ENCODE measurements around the gene TTC28.

The TTC28 gene

GRCh38 chr22:28137036-28137435, 542.6 kb downstream of the TTC28 start:
- Histone ChIP-seq H3K27me3 (replicated peaks; ENCODE audit: control insufficient read depth, insufficient read depth, low read length, poor library complexity, severe bottlenecking) (no peaks in the 10 kb centered on the region), H3K4me1 (ENCODE audit: control insufficient read depth, insufficient read depth, low read length, poor library complexity, severe bottlenecking) (no peaks in the 10 kb centered on the region), H3K9me3 (ENCODE audit: control insufficient read depth, low read length) (no peaks in the 10 kb centered on the region), H3K27ac (ENCODE audit: insufficient read depth, low read length, poor library complexity, severe bottlenecking) (no peak overlapping the region), H3K36me3 (ENCODE audit: control insufficient read depth, insufficient read depth, low read length) (no peaks in the 10 kb centered on the region), H3K4me3 (ENCODE audit: insufficient read depth, low read depth, low read length, poor library complexity, severe bottlenecking) (no peak overlapping the region)
- no peak for DNase-seq

DNA sequence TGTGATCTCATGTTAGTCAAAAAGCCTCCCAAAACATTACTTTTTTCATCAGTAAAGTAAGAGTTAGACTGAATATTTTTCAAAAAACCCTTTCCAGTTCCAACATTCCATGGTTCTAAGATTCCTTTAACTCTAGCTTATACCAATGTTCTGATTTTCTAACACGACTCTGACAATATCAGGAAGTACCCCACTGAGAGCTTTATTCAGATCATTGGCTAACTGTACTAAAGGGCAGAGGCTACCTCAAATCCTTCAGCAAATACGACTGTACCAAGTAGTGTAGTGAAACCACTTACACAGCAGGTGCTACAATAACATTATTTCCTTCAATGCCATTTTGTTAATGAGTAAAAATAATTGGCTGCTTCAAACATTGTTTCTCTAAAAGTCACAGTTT, 547.2 kb downstream of the TTC28 start:
- Histone ChIP-seq H3K4me1 (ENCODE audit: control insufficient read depth, insufficient read depth, low read length, poor library complexity, severe bottlenecking) (no peaks in the 10 kb centered on the region), H3K27me3 (replicated peaks; ENCODE audit: control insufficient read depth, insufficient read depth, low read length, poor library complexity, severe bottlenecking) (no peaks in the 10 kb centered on the region), H3K4me3 (ENCODE audit: insufficient read depth, low read depth, low read length, poor library complexity, severe bottlenecking) (no peak overlapping the region), H3K9me3 (ENCODE audit: control insufficient read depth, low read length) (no peaks in the 10 kb centered on the region), H3K36me3 (ENCODE audit: control insufficient read depth, insufficient read depth, low read length) (no peaks in the 10 kb centered on the region), H3K27ac (ENCODE audit: insufficient read depth, low read length, poor library complexity, severe bottlenecking) (no peak overlapping the region)
- no peak for DNase-seq

DNA sequence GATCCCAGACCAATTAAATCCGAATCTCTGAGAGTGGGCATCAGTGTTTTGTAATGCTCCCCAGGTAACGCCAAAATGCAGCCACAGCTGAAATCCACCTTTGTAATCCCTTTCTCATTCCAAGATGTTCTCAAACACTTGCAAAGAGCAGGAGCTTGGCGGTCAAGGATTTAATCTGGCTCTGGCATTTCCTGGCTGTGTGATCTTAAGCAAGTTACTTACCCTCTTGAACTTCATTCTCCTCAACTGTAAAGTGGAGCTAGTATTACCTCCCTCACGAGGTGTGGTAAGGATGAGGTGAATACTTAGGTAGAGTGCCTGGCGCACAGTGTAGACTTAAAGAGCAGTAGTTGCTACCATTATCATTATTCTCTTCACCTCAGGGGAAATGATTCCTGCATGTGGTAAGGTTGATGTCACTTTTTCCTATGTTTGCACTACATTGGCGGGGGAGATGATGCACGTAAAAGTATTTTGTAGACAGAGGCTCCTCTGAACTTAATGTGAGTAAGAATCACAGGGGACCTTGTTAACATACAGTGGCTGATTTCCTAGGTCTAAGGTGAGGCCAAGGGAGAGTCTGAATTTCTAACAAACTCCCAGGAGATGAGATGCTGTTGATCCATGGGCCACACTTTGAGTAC, 550.2 kb downstream of the TTC28 start:
- H3K4me3 ChIP-seq (ENCODE audit: insufficient read depth, low read depth, low read length, poor library complexity, severe bottlenecking): no peak overlapping the region
- no peaks in the 10 kb centered on the region for H3K36me3 ChIP-seq (ENCODE audit: control insufficient read depth, insufficient read depth, low read length)
- no peak overlapping the region for H3K27ac ChIP-seq (ENCODE audit: insufficient read depth, low read length, poor library complexity, severe bottlenecking)
- no peaks in the 10 kb centered on the region for H3K4me1 ChIP-seq (ENCODE audit: control insufficient read depth, insufficient read depth, low read length, poor library complexity, severe bottlenecking)
- H3K27me3 ChIP-seq (replicated peaks; ENCODE audit: control insufficient read depth, insufficient read depth, low read length, poor library complexity, severe bottlenecking): no peaks in the 10 kb centered on the region
- H3K9me3 ChIP-seq (ENCODE audit: control insufficient read depth, low read length): no peaks in the 10 kb centered on the region
- no peak for DNase-seq

DNA sequence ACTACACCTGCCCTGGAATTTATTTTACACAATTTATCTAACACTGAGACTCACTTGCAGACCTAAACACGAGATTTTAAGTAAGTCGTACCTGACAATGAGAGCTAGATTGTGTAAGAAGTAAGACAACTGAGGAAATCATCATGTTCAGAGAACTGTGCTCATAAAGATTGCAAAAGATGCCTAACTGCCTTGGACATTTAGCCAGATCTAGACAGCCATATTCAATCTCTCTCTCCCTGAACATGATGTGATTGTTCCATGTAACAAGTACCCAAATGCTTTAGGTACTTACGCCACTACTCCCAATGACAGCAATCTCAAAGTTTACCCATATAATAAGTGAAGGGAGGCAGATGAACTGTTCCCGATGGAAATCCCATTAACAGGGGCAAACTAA, 550.8 kb downstream of the TTC28 start:
- no peak overlapping the region for H3K4me3 ChIP-seq (ENCODE audit: insufficient read depth, low read depth, low read length, poor library complexity, severe bottlenecking)
- no peak for DNase-seq
- no peaks in the 10 kb centered on the region for H3K27me3 ChIP-seq (replicated peaks; ENCODE audit: control insufficient read depth, insufficient read depth, low read length, poor library complexity, severe bottlenecking)
- no peaks in the 10 kb centered on the region for H3K9me3 ChIP-seq (ENCODE audit: control insufficient read depth, low read length)
- H3K4me1 ChIP-seq (ENCODE audit: control insufficient read depth, insufficient read depth, low read length, poor library complexity, severe bottlenecking): no peaks in the 10 kb centered on the region
- no peak overlapping the region for H3K27ac ChIP-seq (ENCODE audit: insufficient read depth, low read length, poor library complexity, severe bottlenecking)
- no peaks in the 10 kb centered on the region for H3K36me3 ChIP-seq (ENCODE audit: control insufficient read depth, insufficient read depth, low read length)

DNA sequence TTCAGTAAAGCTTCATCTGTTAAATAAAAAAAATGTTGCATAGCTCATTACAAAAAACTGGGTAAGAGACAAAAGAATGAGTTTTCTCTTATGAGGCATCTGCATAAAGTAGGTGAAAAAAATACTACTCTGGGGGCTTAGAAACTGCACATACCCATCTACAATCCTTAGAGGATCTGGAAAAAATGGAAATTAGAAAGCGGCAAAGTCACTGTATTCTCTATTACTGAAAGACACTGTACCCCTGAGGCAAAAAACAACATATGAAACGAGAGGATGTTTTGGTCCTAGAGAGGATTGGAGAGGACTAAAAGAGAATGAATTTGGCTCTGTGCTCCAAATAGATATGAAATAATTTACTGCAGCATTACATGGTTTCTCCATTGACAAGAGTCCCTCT, 553.8 kb downstream of the TTC28 start:
- H3K36me3 ChIP-seq (ENCODE audit: control insufficient read depth, insufficient read depth, low read length): no peaks in the 10 kb centered on the region
- H3K4me3 ChIP-seq (ENCODE audit: insufficient read depth, low read depth, low read length, poor library complexity, severe bottlenecking): no peak overlapping the region
- no peak for DNase-seq
- H3K4me1 ChIP-seq (ENCODE audit: control insufficient read depth, insufficient read depth, low read length, poor library complexity, severe bottlenecking): no peaks in the 10 kb centered on the region
- no peaks in the 10 kb centered on the region for H3K27me3 ChIP-seq (replicated peaks; ENCODE audit: control insufficient read depth, insufficient read depth, low read length, poor library complexity, severe bottlenecking)
- H3K27ac ChIP-seq (ENCODE audit: insufficient read depth, low read length, poor library complexity, severe bottlenecking): no peak overlapping the region
- H3K9me3 ChIP-seq (ENCODE audit: control insufficient read depth, low read length): no peaks in the 10 kb centered on the region

DNA sequence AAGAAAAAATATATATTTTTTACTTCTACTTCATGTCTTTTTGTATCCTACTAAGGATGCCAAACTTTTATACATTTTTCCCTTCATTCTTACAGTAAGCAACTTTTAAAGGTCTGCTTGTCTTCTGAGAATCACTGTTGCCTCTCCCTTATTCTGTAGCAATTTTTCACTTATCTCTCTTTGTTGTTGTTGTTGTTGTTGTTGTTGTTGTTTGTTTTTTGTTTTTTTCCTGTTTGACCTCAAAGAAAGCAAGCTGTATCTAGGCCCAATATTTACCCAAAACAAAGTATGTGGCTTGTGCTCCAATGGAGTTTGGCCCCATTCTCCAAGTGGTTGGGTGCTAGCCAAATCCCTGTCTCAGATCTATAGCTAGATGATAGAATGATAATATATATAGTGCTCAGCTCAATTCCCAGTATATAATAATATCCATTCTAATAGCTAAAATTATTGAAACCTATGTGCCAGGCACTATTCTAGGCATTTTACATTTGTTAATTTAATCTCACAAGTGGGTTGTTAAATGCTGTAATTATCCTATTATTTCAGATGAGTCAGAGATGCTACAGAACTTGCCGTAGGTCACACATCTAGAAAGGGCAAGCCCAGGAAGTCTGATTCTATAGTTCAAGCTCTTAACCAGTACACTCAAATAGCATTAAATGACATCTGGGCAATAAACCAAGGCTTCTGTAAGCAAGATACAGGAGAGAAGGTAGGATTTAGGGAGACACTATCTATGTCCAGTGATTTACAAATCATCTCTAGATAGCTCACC, 555.5 kb downstream of the TTC28 start:
- no peaks in the 10 kb centered on the region for H3K4me1 ChIP-seq (ENCODE audit: control insufficient read depth, insufficient read depth, low read length, poor library complexity, severe bottlenecking)
- no peaks in the 10 kb centered on the region for H3K27me3 ChIP-seq (replicated peaks; ENCODE audit: control insufficient read depth, insufficient read depth, low read length, poor library complexity, severe bottlenecking)
- no peak for DNase-seq

DNA sequence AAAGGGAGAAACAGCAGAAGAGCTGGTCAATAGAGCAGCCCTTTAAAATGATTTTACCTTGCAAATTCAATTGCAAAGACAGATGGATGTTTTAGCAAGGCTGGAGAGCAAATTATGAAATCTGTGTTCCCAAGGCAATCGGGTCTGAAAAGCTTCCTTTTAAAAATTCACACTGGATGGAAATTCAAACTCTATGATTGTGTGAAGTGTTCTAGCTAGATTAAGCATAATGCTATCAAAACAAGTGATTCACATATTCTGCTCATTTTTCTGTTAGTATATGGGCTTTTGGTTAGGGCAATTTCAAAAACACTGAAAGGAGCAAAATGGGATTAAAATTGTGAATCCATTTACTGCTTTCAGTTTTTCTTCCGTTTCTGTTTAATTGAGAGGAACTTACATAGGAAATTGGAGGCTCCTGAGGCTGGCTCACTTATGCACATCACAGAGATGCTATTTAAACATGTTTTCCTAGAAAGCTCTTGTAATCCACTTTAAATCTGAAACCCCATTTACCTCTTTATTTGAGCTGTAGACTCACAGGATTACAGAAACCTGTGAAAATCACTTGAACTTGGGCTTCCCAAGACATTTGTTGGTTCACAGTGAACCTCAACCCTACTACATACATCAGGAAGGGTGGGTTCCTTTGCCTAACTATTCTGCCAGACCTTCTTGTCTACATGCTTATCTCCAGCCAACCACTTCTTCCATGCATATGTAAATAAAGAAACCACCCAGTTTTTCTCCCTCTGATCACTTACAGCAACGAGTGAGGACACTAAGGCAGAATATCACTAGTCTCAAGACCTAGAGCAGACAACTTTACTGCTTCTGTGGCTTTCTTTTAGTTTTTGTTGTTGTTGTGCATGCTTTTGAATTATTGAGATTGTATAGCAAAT, 558.7 kb downstream of the TTC28 start:
- no peaks in the 10 kb centered on the region for H3K9me3 ChIP-seq (ENCODE audit: control insufficient read depth, low read length)
- H3K27ac ChIP-seq (ENCODE audit: insufficient read depth, low read length, poor library complexity, severe bottlenecking): no peak overlapping the region
- no peaks in the 10 kb centered on the region for H3K27me3 ChIP-seq (replicated peaks; ENCODE audit: control insufficient read depth, insufficient read depth, low read length, poor library complexity, severe bottlenecking)
- no peak for DNase-seq
- no peak overlapping the region for H3K4me3 ChIP-seq (ENCODE audit: insufficient read depth, low read depth, low read length, poor library complexity, severe bottlenecking)
- H3K36me3 ChIP-seq (ENCODE audit: control insufficient read depth, insufficient read depth, low read length): no peaks in the 10 kb centered on the region
- no peaks in the 10 kb centered on the region for H3K4me1 ChIP-seq (ENCODE audit: control insufficient read depth, insufficient read depth, low read length, poor library complexity, severe bottlenecking)

More for the DNA sequence above, 555.5 kb downstream of the TTC28 start:
- no peak overlapping the region for H3K27ac ChIP-seq (ENCODE audit: insufficient read depth, low read length, poor library complexity, severe bottlenecking)
- H3K4me3 ChIP-seq (ENCODE audit: insufficient read depth, low read depth, low read length, poor library complexity, severe bottlenecking): no peak overlapping the region
- H3K36me3 ChIP-seq (ENCODE audit: control insufficient read depth, insufficient read depth, low read length): no peaks in the 10 kb centered on the region
- no peaks in the 10 kb centered on the region for H3K9me3 ChIP-seq (ENCODE audit: control insufficient read depth, low read length)

DNA sequence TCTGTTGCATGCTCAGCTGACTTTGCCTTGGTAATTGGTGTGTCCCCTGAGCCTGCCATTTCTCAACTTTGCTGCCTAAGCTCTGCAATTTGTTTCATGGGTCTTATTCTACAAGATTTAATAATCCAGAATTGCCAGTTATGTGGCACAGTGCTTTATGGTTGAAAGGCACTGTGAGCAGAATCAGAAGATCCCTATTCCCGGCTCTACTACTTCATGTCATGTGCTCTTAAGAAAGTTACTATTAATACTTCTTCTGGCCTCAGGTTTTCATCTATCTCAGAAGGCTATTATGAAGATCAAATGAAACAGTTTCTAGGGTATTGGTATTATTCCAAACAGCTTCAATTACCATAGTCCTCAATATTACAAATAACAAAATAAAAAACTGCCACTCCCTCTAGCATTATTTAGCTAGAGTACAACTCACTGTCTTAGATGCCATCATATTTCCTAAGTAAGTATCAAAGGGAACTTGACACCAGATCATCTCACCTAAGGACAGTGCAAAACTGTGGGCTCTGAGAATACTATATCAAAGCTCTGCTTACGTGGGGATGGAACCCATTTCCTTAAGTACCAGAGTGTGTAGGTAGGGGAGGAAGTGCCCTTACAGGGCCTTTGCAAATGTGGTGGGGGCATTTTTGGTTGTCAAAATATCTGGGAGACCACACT, 560.5 kb downstream of the TTC28 start:
- Histone ChIP-seq H3K36me3 (ENCODE audit: control insufficient read depth, insufficient read depth, low read length) (no peaks in the 10 kb centered on the region), H3K27ac (ENCODE audit: insufficient read depth, low read length, poor library complexity, severe bottlenecking) (no peak overlapping the region), H3K4me1 (ENCODE audit: control insufficient read depth, insufficient read depth, low read length, poor library complexity, severe bottlenecking) (no peaks in the 10 kb centered on the region), H3K4me3 (ENCODE audit: insufficient read depth, low read depth, low read length, poor library complexity, severe bottlenecking) (no peak overlapping the region), H3K9me3 (ENCODE audit: control insufficient read depth, low read length) (no peaks in the 10 kb centered on the region), H3K27me3 (replicated peaks; ENCODE audit: control insufficient read depth, insufficient read depth, low read length, poor library complexity, severe bottlenecking) (no peaks in the 10 kb centered on the region)
- no peak for DNase-seq

DNA sequence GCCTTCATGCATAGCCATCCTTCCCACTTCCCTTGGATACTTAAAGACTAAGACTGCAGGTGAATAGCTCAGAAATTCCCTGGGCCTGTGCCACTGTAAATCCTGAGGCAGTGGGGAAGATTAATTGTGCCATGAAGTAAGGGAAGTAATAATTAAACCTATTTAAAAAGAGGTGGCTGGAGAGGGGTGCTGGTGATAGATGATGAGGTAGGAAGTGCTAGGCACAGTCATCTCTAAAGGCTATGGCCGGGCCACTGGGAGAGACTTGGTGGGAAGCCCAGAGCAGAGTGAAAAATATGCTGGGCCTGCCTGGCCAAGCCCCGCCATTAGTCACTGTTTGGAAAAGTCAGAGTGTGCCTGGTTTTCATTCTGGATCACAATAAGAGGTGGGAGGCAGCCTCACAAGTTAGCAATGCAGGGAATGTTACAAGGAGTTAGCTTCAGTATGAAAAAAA, 563.4 kb downstream of the TTC28 start:
- H3K27ac ChIP-seq (ENCODE audit: insufficient read depth, low read length, poor library complexity, severe bottlenecking): no peak overlapping the region
- no peak overlapping the region for H3K4me3 ChIP-seq (ENCODE audit: insufficient read depth, low read depth, low read length, poor library complexity, severe bottlenecking)
- H3K9me3 ChIP-seq (ENCODE audit: control insufficient read depth, low read length): no peaks in the 10 kb centered on the region
- no peaks in the 10 kb centered on the region for H3K36me3 ChIP-seq (ENCODE audit: control insufficient read depth, insufficient read depth, low read length)
- no peaks in the 10 kb centered on the region for H3K4me1 ChIP-seq (ENCODE audit: control insufficient read depth, insufficient read depth, low read length, poor library complexity, severe bottlenecking)
- DNase-seq: no peak
- H3K27me3 ChIP-seq (replicated peaks; ENCODE audit: control insufficient read depth, insufficient read depth, low read length, poor library complexity, severe bottlenecking): no peaks in the 10 kb centered on the region
